Suprapubic skin (tissue), 4 donors: Measurements from ENCODE around the gene ACOX1. TPM values are rescaled to one million over a fixed set of nuclear protein-coding genes. Genes with fewer than 3 reads are reported as not detected.

Experiments
- DNase-seq, 2 donors: peaks; one replicate each; pipeline ENCODE4 v3.0.0-alpha.2; 2019; ENCODE audit warnings: low spot score in 2 of 2
- H3K27ac ChIP-seq: fragments of 200-600 bp; sonication (generic); one replicate; pipeline ENCODE4 v1.5.1; 2019
- H3K27me3 ChIP-seq: fragments of 200-600 bp; sonication (generic); one replicate; pipeline ENCODE4 v1.5.1; 2019
- H3K36me3 ChIP-seq: fragments of 200-600 bp; sonication (generic); one replicate; pipeline ENCODE4 v1.5.1; 2019
- H3K4me1 ChIP-seq: fragments of 200-600 bp; sonication (generic); one replicate; pipeline ENCODE4 v1.5.1; 2019
- H3K4me3 ChIP-seq: fragments of 200-600 bp; sonication (generic); one replicate; pipeline ENCODE4 v1.5.1; 2019; ENCODE audit warnings: mild to moderate bottlenecking
- H3K9me3 ChIP-seq: fragments of 200-600 bp; sonication (generic); one replicate; pipeline ENCODE4 v1.5.1; 2019
- EP300 ChIP-seq: sonication (generic); formaldehyde crosslinking; IDR thresholded peaks from one replicate; pipeline ENCODE4 v1.6.1; 2017; ENCODE audit warnings: antibody characterized with exemption
- POLR2A ChIP-seq, 2 donors: fragments of 450-650 bp; IDR thresholded peaks; one replicate each; pipeline ENCODE4 v1.6.1; 2017; ENCODE audit warnings: antibody characterized with exemption in 2 of 2, mild to moderate bottlenecking in 2 of 2, moderate library complexity in 2 of 2
- POLR2AphosphoS5 ChIP-seq, 3 donors: sonication (generic); formaldehyde crosslinking; IDR thresholded peaks; one replicate each; pipeline ENCODE4 v1.6.1; 2017; ENCODE audit warnings: antibody characterized with exemption in 3 of 3
- whole genome bisulfite sequencing: methylation state at CpG from one replicate; pipeline ENCODE4 v1.1.5; 2018; 5-methylcytosine and 5-hydroxymethylcytosine counted together
- total RNA-seq, 4 donors: library from RNA; depleted of rRNA; stranded (reverse); fragments of >200 nt; gene quantifications; one replicate each; pipeline ENCODE4 v1.1.0, GENCODE V29; 2016
- TF ChIP-seq, protein P1 (sequence below), 2 donors: fragments of 200-600 bp in 1 of 2; fragments of 450-650 bp in 1 of 2; sonication (generic) in 1 of 2; IDR thresholded peaks; one replicate each; pipeline ENCODE4 v1.5.1; 2016 to 2019; ENCODE audit warnings: antibody characterized with exemption in 2 of 2, mild to moderate bottlenecking in 1 of 2, moderate library complexity in 1 of 2

The ACOX1 gene
- total RNA-seq, 4 donors from 2014 or later = 59.6 to 89.7 (median 71.5) TPM

DNA sequence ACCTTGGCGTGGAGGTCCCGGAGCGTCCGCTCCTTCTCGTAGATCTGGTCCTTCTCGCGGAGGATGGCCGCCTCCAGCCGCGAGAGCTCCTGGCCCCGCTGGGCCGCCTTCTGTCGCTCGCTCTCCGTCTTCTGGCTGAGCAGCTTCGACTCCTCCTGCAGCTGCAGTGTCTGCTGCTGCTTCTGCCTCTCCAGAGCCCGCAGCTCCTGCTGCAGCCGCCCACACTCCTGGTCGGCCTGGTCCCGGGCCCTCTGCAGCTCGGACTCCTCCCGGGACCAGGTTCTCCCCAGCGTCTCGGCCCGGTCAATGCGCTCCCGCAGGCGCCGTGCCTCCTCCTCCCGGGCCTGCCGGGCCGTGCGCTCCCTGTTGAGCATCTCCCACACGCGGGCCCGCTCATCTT is 29.2 kb upstream of the ACOX1 start:
- H3K9me3 ChIP-seq = no peaks in the 10 kb centered on the region
- H3K36me3 ChIP-seq = peaks cover 60% of the 10 kb centered on the region
- H3K27me3 ChIP-seq = no peaks in the 10 kb centered on the region
- no peak for DNase-seq
- whole genome bisulfite sequencing = 96% methylated on average over 35 of the region's 36 CpGs
- H3K4me3 ChIP-seq = no peak overlapping the region
- H3K27ac ChIP-seq = no peak overlapping the region
- TF ChIP-seq, protein P1, sequence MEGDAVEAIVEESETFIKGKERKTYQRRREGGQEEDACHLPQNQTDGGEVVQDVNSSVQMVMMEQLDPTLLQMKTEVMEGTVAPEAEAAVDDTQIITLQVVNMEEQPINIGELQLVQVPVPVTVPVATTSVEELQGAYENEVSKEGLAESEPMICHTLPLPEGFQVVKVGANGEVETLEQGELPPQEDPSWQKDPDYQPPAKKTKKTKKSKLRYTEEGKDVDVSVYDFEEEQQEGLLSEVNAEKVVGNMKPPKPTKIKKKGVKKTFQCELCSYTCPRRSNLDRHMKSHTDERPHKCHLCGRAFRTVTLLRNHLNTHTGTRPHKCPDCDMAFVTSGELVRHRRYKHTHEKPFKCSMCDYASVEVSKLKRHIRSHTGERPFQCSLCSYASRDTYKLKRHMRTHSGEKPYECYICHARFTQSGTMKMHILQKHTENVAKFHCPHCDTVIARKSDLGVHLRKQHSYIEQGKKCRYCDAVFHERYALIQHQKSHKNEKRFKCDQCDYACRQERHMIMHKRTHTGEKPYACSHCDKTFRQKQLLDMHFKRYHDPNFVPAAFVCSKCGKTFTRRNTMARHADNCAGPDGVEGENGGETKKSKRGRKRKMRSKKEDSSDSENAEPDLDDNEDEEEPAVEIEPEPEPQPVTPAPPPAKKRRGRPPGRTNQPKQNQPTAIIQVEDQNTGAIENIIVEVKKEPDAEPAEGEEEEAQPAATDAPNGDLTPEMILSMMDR (IDR thresholded peaks at IDR 0.05) = no peak
- TF ChIP-seq EP300 (no peak), POLR2AphosphoS5 (IDR thresholded peaks at IDR 0.05) (no peak), POLR2A (IDR thresholded peaks at IDR 0.05) (no peak)
- no peaks in the 10 kb centered on the region for H3K4me1 ChIP-seq

DNA sequence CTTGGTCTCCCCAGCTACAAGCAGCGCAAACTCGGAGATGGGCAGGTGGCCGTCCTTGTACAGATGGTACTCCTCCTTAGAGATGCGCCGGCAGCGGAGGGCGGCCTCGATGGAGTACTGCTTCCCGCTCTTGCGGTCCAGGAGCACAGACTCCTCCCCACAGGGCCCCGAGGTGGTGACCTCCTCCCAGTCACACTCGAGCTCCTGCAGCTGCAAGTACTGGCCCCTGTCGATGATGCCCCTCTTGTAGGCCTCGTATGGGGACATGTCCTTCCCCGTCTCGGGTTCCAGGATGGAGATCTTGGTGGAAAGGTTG is 28.8 kb upstream of the ACOX1 start:
- Histone ChIP-seq H3K27me3 (no peaks in the 10 kb centered on the region), H3K4me1 (no peaks in the 10 kb centered on the region), H3K9me3 (no peaks in the 10 kb centered on the region), H3K27ac (no peak overlapping the region), H3K36me3 (peaks cover 60% of the 10 kb centered on the region), H3K4me3 (no peak overlapping the region)
- no peak for DNase-seq
- 89% methylated on average over 15 of the region's 16 CpGs for WGBS
- TF ChIP-seq POLR2AphosphoS5 (IDR thresholded peaks at IDR 0.05) = no peak
- TF ChIP-seq, protein P1 (IDR thresholded peaks at IDR 0.05) = no peak
- no peak for TF ChIP-seq POLR2A (IDR thresholded peaks at IDR 0.05)
- TF ChIP-seq EP300 = no peak

DNA sequence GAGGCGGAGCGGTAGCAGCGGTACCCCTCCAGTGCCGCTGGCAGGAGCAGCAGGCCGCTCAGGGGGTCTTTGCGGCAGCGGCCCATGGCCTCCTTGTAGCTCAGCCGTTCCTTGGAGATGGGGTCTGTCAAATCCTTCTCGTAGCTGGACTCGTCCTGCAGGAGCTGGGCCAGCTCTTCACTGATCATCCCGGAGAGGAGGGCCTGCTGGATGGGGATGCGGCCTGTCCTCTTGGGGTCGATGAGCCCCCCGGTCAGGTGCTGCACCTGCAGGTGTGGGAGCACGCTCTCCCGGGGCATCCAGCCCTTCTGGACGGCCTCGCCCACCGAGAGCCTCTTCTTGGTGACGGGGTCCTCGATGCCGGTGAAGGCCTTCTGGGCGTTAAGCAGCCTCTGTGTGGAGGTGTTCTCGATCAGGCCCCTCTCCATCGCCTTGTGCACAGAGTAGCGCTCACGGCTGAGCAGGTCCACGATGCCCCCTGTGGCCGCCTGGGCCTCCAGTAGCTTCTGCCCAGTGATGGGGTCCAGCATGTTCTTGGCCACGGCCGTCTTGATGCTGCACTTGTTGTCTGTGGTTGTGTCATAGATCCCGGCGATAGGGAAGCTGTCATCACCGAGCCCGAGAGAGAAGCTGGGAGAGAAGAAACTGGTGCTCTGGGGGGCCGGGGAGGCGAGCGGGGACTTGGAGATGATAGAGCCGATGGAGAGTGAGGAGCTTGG is 28.3 kb upstream of the ACOX1 start:
- no peak overlapping the region for H3K4me3 ChIP-seq
- DNase-seq = no peak
- H3K36me3 ChIP-seq = peaks cover 63% of the 10 kb centered on the region
- H3K4me1 ChIP-seq = no peaks in the 10 kb centered on the region
- 90% methylated on average over 23 of the region's 39 CpGs for WGBS
- no peaks in the 10 kb centered on the region for H3K9me3 ChIP-seq
- H3K27ac ChIP-seq = no peak overlapping the region
- TF ChIP-seq POLR2AphosphoS5 (IDR thresholded peaks at IDR 0.05) (no peak), POLR2A (IDR thresholded peaks at IDR 0.05) (no peak), EP300 (no peak)
- TF ChIP-seq, protein P1 (IDR thresholded peaks at IDR 0.05) = no peak
- no peaks in the 10 kb centered on the region for H3K27me3 ChIP-seq

DNA sequence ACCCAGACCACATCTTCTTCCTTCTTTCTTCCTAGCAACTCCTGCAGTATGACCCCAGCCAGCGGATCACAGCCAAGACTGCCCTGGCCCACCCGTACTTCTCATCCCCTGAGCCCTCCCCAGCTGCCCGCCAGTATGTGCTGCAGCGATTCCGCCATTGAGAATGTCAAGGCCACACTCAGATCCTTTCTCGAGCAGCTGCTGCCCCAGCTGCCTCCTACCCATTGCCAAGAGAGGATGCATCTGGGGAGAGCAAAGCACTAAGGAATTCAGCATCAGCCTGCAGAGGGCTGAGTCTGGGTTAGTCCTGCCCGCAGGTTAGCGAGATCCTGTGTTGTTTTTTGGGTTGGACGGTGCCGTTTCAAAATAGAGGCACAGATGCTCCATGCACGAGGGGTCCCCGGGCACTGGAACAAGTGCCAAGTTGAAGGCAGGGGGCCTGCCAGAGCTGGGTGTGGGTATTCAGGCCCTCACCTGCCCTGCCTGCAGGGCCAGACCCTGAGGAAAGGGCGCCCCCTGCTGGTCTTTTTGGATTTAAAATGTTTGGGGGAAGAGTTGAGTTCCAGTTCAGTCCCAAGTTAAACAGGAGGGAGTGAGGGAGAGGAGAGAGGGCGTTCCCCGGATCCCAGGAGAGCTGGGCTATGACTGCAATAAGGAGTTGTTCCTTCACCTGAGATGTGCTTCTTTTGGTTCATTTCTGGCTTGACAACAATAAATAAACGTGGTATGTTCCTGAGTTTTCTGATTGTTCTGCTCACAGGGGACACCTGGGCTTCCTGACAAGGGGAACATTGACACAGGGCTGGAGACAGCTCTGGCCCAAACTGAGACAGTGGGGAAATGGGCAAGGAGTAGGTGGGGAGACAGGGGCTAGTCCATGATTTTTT is 26.5 kb upstream of the ACOX1 start:
- no peaks in the 10 kb centered on the region for H3K27me3 ChIP-seq
- DNase-seq = peak; percentile 88 to 89

More for the DNA sequence above, 26.5 kb upstream of the ACOX1 start:
- 50% methylated on average over 16 of the region's 16 CpGs for WGBS
- H3K9me3 ChIP-seq = no peaks in the 10 kb centered on the region
- peak overlapping the region; percentile 11 for H3K27ac ChIP-seq
- no peak overlapping the region for H3K4me3 ChIP-seq
- peaks cover 10% of the 10 kb centered on the region for H3K4me1 ChIP-seq
- peaks cover 58% of the 10 kb centered on the region for H3K36me3 ChIP-seq
- TF ChIP-seq, protein P1 (IDR thresholded peaks at IDR 0.05) = peak; percentile 53 to 60
- TF ChIP-seq EP300 (no peak), POLR2AphosphoS5 (IDR thresholded peaks at IDR 0.05) (no peak), POLR2A (IDR thresholded peaks at IDR 0.05) (no peak)
